Fibroblast of skin of scalp (primary cell): ENCODE measurements around the gene CD226.
"Not testable (repeated sequence)": the region's sequence is repeated elsewhere in the genome, so short reads cannot be mapped to it uniquely, and the experiment has no call there.

Source experiments
- DNase-seq: peaks from one replicate; pipeline ENCODE4 v3.0.0-alpha.2; 2013

CD226 gene

GRCh38 chr18:69870736-69871135 is 76.9 kb downstream of the CD226 start:
- no peak for DNase-seq

- DNase-seq = no peak
Measured at GRCh38 chr18:69866212-69866611, 81.5 kb downstream of the CD226 start.

DNA sequence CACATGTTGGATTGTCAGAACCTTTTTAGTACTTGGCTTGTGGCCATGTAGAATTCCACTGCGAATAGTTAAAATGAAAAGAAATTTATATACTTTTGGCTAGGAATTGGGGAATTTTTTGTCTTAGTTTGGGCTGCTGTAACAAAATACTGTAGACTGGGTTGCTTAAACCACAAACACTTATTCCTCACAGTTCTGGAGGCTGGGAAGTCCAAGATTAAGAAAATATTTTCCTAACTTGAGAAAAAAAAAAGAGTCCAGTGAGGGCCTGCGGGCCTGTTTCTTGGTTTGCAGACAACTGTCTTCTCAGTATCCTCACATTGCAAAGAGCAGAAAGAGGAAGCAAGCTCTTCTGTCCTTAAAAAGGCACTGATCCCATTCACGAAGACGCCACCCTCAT is 81.9 kb downstream of the CD226 start:
- DNase-seq = peak; percentile 69

GRCh38 chr18:69864802-69865201 is 82.9 kb downstream of the CD226 start:
- not testable (repeated sequence) for DNase-seq

DNA sequence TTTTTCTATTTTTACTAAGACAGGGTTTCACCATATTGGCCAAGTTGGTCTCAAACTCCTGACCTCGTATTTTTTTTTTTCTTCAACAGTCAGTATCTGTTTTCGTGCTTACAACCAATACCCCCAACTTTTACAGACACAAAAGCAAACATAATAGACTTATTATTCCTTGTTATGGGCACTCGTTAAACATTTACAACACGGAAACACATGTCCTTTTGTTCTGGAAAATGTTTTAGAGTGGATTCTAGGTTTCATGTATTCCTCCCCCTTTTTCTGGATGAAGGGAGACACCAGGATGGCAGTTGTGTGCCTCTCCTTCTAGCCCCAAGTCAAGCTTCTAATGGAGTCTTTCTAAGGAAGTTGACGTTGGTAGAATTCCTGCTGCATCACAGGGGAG is 88.8 kb downstream of the CD226 start:
- DNase-seq = no peak

DNA sequence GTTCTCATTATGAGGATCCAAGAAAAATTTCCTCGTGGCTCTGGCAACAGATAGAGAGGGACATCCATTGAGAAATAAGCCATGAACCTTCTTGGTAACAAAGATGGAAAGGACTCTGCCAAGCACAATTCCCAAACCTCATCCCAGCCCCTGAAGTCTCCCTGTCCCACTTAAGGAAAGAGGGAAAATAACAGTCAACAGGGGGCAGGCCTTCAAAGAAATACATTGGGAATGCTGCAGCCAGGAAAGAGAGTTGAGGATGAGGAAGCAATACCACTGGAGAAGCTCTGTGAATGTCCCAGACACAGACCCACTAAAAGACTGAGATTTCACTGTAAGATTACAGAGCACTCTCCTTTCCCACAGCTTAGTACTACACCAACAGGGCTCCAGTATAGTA is 93.2 kb downstream of the CD226 start:
- DNase-seq = no peak

GRCh38 chr18:69853051-69853450 is 94.6 kb downstream of the CD226 start:
- no peak for DNase-seq

- peak; percentile 4 for DNase-seq
Measured at GRCh38 chr18:69845593-69846506, 101.8 kb downstream of the CD226 start.

DNA sequence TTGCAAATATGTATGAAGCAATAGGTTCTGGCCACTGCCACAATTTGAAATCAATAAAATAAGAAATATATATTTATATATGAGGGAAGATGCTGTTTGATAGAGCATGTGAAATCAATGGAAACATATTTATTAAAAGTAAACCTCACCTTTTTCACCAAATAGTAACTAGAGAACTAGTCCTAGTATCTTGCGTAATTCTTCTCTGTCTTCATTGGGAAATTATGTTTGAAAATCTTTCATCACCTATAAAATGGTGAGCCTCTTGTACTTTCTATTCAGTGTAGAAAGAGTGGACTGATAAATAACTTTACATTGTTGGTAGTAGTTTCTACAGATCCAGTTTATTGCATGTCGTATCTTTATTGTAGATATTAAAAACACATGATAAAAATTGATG is 103.0 kb downstream of the CD226 start:
- DNase-seq = no peak

GRCh38 chr18:69843015-69843414 is 104.7 kb downstream of the CD226 start:
- DNase-seq = no peak

DNA sequence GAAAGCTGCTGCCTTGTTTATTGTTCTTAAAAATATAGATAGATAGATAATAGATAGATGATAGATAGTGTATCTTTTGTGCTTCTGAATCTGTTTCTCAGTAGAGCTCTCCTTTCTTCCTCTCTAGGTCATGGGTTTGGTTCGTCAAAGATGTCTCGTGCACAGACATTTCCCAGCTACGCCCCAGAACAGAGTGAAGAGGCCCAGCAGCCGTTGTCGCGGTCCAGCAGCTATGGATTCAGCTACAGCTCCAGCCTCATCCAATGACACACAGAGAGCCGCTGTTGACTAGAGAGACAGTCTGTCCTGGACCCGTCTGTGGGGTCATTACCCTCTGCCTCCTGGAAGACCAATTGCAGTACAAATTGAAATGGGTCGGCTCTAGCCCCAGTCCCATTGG is 106.6 kb downstream of the CD226 start:
- DNase-seq = no peak

- DNase-seq = no peak
Measured at GRCh38 chr18:69840445-69840844, 107.2 kb downstream of the CD226 start.

- no peak for DNase-seq
Measured at GRCh38 chr18:69840001-69840400, 107.7 kb downstream of the CD226 start.

DNA sequence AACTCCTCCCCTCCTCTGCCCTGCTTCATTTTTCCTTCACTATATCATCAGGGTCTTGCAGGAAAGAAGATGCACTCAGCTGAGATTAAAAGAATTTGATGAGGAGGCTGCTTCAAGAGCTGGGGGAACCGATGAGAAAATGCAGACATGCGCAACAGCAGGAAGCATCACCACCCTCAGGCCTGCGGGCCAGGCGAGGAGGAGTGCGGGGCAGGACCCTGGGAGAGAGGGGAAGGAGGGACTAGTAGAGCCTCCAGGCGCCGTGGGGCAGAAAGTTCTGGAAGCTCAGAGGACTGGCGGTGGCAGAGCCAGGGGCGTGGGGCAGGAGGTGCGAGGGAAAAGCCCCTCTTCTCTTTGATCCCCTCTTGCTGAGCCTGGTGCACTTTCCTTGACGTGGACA is 108.2 kb downstream of the CD226 start:
- DNase-seq = no peak

- no peak for DNase-seq
Measured at GRCh38 chr18:69838620-69839411, 108.9 kb downstream of the CD226 start.

- DNase-seq = no peak
Measured at GRCh38 chr18:69838003-69838402, 109.7 kb downstream of the CD226 start.

DNA sequence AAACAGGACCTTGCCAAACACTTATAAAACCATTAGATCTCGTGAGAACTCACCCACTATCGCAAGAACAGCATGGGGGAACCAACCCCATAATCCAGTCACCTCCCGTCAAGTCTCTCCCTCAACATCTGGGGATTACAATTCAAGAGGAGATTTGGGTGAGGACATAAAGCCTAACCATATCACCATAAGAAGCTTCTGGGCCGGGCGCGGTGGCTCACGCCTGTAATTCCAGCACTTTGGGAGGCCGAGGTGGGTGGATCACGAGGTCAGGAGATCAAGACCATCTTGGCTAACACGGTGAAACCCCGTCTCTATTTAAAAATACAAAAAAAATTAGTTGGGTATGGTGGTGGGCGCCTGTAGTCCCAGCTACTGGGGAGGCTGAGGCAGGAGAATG is 112.7 kb downstream of the CD226 start:
- DNase-seq = not testable (repeated sequence)

DNA sequence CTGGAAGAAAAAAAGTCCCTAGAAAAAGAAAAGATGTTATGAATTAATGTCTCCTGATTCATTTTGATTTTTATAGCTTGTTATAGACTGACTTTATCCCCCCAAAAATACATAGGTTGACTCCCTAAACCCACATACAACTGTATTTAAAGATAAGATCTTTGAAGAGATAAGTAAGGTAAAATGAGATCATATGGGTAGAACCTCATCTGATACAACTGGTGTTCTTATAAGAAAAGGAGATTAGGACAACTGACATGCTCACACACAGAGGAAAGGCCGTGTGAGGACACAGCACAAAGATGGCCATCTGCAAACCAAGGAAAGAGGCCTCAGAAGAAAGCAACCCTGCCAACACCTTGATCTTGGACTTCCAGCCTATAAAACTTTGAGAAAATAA is 117.5 kb downstream of the CD226 start:
- DNase-seq = no peak

- no peak for DNase-seq
Measured at GRCh38 chr18:69820538-69820937, 127.1 kb downstream of the CD226 start.

DNA sequence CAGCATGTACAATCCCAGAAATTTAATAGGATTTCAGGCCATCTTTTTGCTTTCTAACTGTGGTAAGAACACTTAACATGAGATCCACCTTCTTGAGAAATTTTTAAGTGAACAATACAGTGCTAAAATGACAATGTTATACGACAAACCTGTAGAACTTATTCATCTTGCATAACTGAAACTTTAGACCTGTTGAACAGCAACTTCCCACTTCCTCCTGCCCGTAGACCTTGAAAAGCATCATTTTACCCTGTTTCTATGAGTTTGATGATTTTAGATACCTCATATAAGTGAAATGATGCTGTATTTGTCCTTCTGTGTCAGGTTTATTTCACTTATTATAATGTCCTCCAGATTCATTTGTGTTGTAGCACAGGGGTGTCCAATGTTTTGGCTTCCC is 128.2 kb downstream of the CD226 start:
- DNase-seq = no peak

DNA sequence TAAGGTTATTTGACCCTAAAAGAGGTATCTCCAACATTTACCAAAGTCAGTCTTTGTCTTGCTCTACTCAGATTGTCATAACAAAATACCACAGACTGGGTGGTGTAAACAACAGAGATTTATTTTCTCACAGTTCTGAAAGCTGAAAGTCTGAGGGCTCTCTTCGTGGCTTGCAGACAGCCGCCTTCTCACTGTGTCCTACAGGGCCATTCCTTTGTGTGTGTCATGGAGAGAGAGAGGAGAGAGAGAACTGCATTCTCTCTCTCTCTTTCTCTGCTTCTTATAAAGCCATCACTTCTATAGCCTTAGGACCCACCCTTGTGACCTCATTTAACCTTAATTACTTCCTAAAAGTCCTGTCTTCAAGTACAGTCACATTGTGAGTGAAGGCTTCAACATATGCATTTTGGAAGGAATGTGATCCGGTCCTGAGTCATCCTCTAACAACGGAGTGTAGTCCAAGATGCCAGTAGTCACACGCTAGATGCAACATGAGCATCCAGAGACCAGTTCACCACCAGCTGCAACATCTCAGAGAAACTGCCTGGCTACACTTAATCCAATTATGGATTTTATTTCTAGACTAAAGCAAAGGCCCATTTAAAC is 130.2 kb downstream of the CD226 start:
- DNase-seq = peak; percentile 87

GRCh38 chr18:69814861-69815385 is 132.8 kb downstream of the CD226 start:
- no peak for DNase-seq

GRCh38 chr18:69813559-69813958 is 134.1 kb downstream of the CD226 start:
- no peak for DNase-seq
